ENCODE results near the gene SHC2. TPM values are rescaled to one million over a fixed set of nuclear protein-coding genes. Genes with fewer than 3 reads are reported as not detected.

Gene SHC2
- total RNA-seq, 2 donors from 2014 or later, result 119 to 137 TPM

DNA sequence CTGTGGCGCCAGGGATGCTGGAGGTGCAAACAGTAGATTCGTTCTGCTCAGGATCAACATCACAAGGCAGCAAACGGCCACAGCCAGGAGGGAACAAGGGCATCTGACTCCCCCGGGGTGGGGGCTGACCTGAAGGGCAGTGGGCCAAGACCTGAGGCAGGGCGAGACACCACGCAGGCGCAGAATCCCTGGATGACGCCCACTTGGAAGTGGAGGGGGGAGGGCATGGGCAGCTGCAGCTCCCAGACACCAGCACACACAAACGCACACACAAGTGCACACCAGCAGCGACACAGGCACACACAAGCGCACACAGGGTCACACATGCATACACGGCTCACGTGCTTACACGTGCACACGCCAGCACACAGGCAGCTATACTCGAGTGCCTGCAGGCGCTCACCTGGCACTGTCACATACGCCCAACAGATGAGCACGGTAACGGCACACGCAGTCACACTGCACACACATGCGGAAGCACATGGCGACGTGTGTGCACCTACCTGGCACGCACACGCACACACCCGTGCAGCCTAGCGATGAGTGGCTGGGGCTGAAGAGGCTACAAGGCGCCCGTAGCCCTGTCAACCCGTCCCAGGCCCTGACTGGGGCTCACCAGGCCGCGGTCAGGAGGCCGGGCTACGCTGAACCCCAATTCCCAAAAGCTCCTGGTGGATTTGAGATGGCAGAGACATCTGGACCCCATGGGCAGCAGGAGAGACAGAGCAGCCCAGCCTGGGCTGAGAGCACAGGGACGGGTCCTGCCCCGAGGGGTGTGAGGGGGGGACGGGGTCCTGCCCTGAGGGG is 57.4 kb downstream of the SHC2 start:
- H3K27ac ChIP-seq, result no peak overlapping the region
- peaks cover 0 to 11% of the 10 kb centered on the region in 2 donors for H3K27me3 ChIP-seq
- H3K4me1 ChIP-seq, result peaks cover 17% of the 10 kb centered on the region
- DNase-seq (peak in 1 of 4 donors; percentile 5), ATAC-seq (no peak)
- intact Hi-C loops (cut with DNase I), result no loop called here
- no peak overlapping the region for H3K4me3 ChIP-seq
- TF ChIP-seq POLR2A (IDR thresholded peaks at IDR 0.05), result no peak
- TF ChIP-seq, protein P1, sequence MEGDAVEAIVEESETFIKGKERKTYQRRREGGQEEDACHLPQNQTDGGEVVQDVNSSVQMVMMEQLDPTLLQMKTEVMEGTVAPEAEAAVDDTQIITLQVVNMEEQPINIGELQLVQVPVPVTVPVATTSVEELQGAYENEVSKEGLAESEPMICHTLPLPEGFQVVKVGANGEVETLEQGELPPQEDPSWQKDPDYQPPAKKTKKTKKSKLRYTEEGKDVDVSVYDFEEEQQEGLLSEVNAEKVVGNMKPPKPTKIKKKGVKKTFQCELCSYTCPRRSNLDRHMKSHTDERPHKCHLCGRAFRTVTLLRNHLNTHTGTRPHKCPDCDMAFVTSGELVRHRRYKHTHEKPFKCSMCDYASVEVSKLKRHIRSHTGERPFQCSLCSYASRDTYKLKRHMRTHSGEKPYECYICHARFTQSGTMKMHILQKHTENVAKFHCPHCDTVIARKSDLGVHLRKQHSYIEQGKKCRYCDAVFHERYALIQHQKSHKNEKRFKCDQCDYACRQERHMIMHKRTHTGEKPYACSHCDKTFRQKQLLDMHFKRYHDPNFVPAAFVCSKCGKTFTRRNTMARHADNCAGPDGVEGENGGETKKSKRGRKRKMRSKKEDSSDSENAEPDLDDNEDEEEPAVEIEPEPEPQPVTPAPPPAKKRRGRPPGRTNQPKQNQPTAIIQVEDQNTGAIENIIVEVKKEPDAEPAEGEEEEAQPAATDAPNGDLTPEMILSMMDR (IDR thresholded peaks at IDR 0.05), result no peak
- 61 to 80% methylated on average over 20 to 35 of the region's 38 CpGs for WGBS, 2 donors
- no peaks in the 10 kb centered on the region for H3K36me3 ChIP-seq (replicated peaks in 1 of 2; ENCODE audit: insufficient read depth in 1 of 2, low read depth in 2 of 2)
- H3K9me3 ChIP-seq, result no peaks in the 10 kb centered on the region

- DNase-seq (no peak), ATAC-seq (no peak)
- H3K27ac ChIP-seq, result no peak overlapping the region
- peaks cover 0 to 5% of the 10 kb centered on the region in 2 donors for H3K27me3 ChIP-seq
- no peak overlapping the region for H3K4me3 ChIP-seq
- WGBS, 2 donors, result 85 to 89% methylated on average over 10 to 11 of the region's 11 CpGs
- intact Hi-C loops (cut with DNase I), result no loop called here
- TF ChIP-seq, protein P1 (IDR thresholded peaks at IDR 0.05), result no peak
- TF ChIP-seq POLR2A (IDR thresholded peaks at IDR 0.05), result no peak
- H3K9me3 ChIP-seq, result no peaks in the 10 kb centered on the region
- peaks cover 13% of the 10 kb centered on the region for H3K4me1 ChIP-seq
- H3K36me3 ChIP-seq (replicated peaks in 1 of 2; ENCODE audit: insufficient read depth in 1 of 2, low read depth in 2 of 2), result no peaks in the 10 kb centered on the region
Measured at GRCh38 chr19:402786-403185, 58.0 kb downstream of the SHC2 start.

DNA sequence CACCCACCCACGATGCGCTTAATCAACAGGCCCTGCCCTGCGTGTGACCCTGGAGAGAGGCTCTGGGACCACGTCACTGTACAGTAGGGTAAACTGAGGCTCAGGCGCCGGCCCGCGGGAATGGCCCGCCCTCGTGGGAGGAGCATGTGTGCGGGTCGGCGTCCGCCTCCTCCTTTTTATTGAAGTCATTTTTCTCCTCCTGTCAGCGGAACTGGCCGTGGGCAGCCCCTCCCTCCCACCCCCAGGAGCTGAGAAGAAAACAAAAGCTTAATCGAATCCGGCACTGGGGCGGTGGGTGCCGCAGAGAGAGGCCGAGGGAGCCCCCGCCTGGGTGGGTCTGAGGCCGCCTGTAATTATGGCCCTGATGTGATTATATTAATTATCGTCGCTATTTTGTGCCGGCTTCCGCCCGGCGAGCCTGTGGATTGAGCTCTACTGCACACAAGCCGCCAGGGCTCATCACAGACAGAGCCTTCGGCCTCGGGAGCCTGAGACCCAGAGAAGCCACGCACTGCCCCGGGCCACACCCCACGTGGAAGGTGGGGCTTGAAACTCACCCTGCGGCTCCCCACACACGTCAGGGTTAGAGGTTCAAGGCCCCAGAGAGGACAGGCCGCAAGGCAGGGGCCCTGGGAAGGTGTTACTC is 58.8 kb downstream of the SHC2 start:
- no peak for ATAC-seq
- Histone ChIP-seq H3K27ac (no peak overlapping the region), H3K4me3 (no peak overlapping the region), H3K4me1 (peaks cover 13% of the 10 kb centered on the region), H3K27me3 (peaks cover 0 to 4% of the 10 kb centered on the region in 2 donors), H3K9me3 (no peaks in the 10 kb centered on the region), H3K36me3 (replicated peaks in 1 of 2; ENCODE audit: insufficient read depth in 1 of 2, low read depth in 2 of 2) (no peaks in the 10 kb centered on the region)
- WGBS, 2 donors, result 19% methylated on average over 38 of the region's 38 CpGs; no CpG with 5 or more reads in 1 of the 2 donors
- intact Hi-C loops (cut with DNase I), result no loop called here
- peak in 1 of 4 donors; percentile 11 for DNase-seq
- TF ChIP-seq, protein P1 (IDR thresholded peaks at IDR 0.05), result no peak
- TF ChIP-seq POLR2A (IDR thresholded peaks at IDR 0.05), result no peak

DNA sequence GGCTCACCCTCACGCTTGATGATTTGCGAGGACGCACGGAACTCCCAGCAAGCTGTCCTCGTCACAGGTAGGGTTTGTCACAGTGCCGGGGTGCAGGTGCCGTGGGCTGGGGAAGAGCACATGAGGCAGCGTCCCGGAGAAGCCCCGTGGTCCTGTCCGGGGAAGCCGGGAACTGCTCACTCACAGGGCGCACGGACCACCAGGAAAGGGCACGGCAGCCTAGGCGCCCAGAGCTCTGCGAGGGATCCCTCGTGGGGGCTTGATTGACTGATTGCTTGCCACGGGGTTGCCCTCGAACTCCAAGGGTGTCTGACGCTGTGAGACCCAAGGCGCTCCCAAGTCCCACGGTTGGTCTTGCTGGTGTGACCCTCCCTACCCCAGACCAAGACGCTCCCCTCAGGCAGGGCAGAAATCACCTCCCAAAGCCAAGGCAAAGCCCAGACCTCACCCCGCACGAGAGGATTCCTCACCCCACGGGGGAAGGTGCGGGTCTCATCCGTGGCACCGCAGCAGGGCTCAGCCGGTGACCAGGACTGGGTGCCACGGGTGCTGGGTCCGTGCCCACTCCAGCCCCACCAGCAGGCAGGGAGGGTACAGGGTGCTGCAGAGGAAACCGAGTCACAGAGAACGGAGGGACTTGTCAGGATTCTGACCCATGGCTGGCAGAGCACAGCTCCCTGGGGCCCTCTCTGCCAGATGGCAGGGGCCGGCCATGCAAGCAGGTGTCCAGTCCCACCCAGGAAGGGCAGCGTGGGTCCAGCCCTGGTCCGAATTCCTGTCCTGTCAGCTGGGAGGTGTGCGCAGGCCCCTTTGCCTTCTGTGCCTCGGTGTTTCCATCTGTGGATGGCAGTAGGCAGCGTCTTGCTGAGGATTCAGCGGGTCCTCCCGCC is 59.6 kb downstream of the SHC2 start:
- Histone ChIP-seq H3K27me3 (peaks cover 0 to 4% of the 10 kb centered on the region in 2 donors), H3K4me1 (peaks cover 13% of the 10 kb centered on the region), H3K27ac (no peak overlapping the region), H3K36me3 (replicated peaks in 1 of 2; ENCODE audit: insufficient read depth in 1 of 2, low read depth in 2 of 2) (no peaks in the 10 kb centered on the region), H3K4me3 (no peak overlapping the region), H3K9me3 (no peaks in the 10 kb centered on the region)
- no peak for ATAC-seq
- DNase-seq, result no peak
- intact Hi-C loops (cut with DNase I), result no loop called here
- WGBS, 2 donors, result 70 to 88% methylated on average over 5 to 41 of the region's 43 CpGs
- TF ChIP-seq, protein P1 (IDR thresholded peaks at IDR 0.05), result no peak
- no peak for TF ChIP-seq POLR2A (IDR thresholded peaks at IDR 0.05)

Data from body of pancreas (tissue), 4 donors.